Skeletal muscle satellite cell (primary cell): ENCODE data around the gene ASIC1.
"Not testable (repeated sequence)": the region's sequence is repeated elsewhere in the genome, so short reads cannot be mapped to it uniquely, and the experiment has no call there.

Experiments used
- H3K27me3 ChIP-seq: 2 replicates; pipeline ENCODE4 v1.7.0; 2013; ENCODE audit warnings: low read length; ENCODE audit not compliant: control insufficient read depth, insufficient read depth
- H3K36me3 ChIP-seq: 2 replicates; pipeline ENCODE4 v1.7.0; 2013; ENCODE audit warnings: mild to moderate bottlenecking, control low read depth, low read length; ENCODE audit not compliant: insufficient read depth
- H3K4me1 ChIP-seq: 2 replicates; pipeline ENCODE4 v1.7.0; 2013; ENCODE audit warnings: low read length; ENCODE audit not compliant: control insufficient read depth, insufficient read depth
- H3K4me2 ChIP-seq: 2 replicates; pipeline ENCODE4 v1.7.0; 2013; ENCODE audit warnings: mild to moderate bottlenecking, low read length
- H3K4me3 ChIP-seq: 2 replicates; pipeline ENCODE4 v1.7.0; 2013; ENCODE audit warnings: low read length
- H3K9ac ChIP-seq: 2 replicates; pipeline ENCODE4 v1.7.0; 2013; ENCODE audit warnings: mild to moderate bottlenecking, low read depth, low read length, moderate library complexity
- H3K9me3 ChIP-seq: replicated peaks from 2 replicates; pipeline ENCODE4 v1.7.0; 2013; ENCODE audit warnings: mild to moderate bottlenecking, control low read depth, low read length

Gene ASIC1

GRCh38 chr12:50024805-50025186 is 32.6 kb upstream of the ASIC1 start:
- Histone ChIP-seq H3K36me3 (no peaks in the 10 kb centered on the region), H3K9me3 (no peaks in the 10 kb centered on the region), H3K9ac (peak overlapping the region; percentile 92), H3K4me2 (peak overlapping the region; percentile 82), H3K4me3 (peak overlapping the region; percentile 95), H3K4me1 (peaks cover 22% of the 10 kb centered on the region), H3K27me3 (no peaks in the 10 kb centered on the region)

DNA sequence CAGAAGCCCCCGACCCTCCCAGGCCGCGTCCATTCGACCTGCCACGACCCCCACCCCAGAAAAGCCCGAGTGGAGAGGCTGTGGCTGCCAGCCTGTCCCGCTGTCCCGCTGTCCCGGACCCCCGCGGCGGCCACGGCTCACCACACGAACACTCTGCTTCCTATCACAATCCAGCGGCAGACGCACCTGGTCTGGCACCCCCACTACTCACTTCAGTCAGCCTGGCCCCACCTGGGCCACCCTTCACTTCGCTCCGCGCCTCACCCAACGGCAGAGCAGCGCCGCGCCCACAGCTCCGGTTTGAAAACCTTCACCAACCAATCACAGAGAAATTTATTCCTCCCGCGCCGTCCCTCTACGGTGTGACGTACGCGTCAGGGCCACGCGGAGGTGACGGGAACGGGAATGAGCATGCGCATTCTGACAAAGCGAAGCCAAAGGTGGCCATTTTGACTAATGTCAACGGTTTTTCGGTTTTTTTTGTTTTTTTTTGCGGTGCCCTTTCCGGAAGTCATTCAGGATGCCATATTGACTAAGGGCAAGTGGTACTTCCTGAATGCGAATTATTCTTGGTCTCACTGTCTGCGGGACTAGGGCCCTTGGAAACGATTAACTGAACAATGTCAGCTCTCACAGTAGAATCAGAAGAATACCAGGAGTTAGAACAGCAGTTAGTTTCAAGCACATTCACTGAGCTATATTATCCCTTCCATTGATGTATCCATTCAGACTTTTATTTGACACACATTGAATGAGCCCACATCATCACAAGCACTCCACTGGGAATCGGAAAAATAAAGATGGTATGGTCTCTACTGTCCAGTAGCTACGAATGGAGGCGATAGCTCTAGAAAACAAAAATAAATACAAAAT is 32.0 kb upstream of the ASIC1 start, which contains the start of gene RACGAP1:
RACGAP1 (minus strand) TSS at position 308 of the 873 bp plus-strand sequence. CDS start 8,779 bp downstream, outside the sequence.
- Histone ChIP-seq H3K9ac (peak within 1 kb of the TSS; percentile 92), H3K4me1 (peaks cover 20% of the 10 kb centered on the region), H3K4me3 (peak within 1 kb of the TSS; percentile 95), H3K9me3 (no peaks in the 10 kb centered on the region), H3K36me3 (no peaks in the 10 kb centered on the region), H3K4me2 (peak within 1 kb of the TSS; percentile 82), H3K27me3 (no peaks in the 10 kb centered on the region)

GRCh38 chr12:50026691-50027090 is 30.7 kb upstream of the ASIC1 start:
- H3K9me3 ChIP-seq: no peaks in the 10 kb centered on the region
- H3K4me3 ChIP-seq: no peak overlapping the region
- no peak overlapping the region for H3K4me2 ChIP-seq
- no peak overlapping the region for H3K9ac ChIP-seq
- peaks cover 10% of the 10 kb centered on the region for H3K4me1 ChIP-seq
- H3K27me3 ChIP-seq: no peaks in the 10 kb centered on the region
- no peaks in the 10 kb centered on the region for H3K36me3 ChIP-seq

- not testable (repeated sequence) for H3K27me3 ChIP-seq
These were observed 26.9 kb upstream of the ASIC1 start for GRCh38 chr12:50030449-50030848.

GRCh38 chr12:50032515-50032853 is 24.9 kb upstream of the ASIC1 start:
- Histone ChIP-seq H3K9me3 (no peaks in the 10 kb centered on the region), H3K27me3 (peaks cover 17% of the 10 kb centered on the region), H3K4me2 (peak overlapping the region; percentile 71), H3K36me3 (no peaks in the 10 kb centered on the region), H3K4me3 (peak overlapping the region; percentile 56), H3K4me1 (peaks cover 5% of the 10 kb centered on the region), H3K9ac (peak overlapping the region; percentile 21)

More at GRCh38 chr12:50030449-50030848, 26.9 kb upstream of the ASIC1 start:
- H3K36me3 ChIP-seq, H3K9me3 ChIP-seq, H3K9ac ChIP-seq, H3K4me1 ChIP-seq, H3K4me3 ChIP-seq, H3K4me2 ChIP-seq: not testable (repeated sequence)

DNA sequence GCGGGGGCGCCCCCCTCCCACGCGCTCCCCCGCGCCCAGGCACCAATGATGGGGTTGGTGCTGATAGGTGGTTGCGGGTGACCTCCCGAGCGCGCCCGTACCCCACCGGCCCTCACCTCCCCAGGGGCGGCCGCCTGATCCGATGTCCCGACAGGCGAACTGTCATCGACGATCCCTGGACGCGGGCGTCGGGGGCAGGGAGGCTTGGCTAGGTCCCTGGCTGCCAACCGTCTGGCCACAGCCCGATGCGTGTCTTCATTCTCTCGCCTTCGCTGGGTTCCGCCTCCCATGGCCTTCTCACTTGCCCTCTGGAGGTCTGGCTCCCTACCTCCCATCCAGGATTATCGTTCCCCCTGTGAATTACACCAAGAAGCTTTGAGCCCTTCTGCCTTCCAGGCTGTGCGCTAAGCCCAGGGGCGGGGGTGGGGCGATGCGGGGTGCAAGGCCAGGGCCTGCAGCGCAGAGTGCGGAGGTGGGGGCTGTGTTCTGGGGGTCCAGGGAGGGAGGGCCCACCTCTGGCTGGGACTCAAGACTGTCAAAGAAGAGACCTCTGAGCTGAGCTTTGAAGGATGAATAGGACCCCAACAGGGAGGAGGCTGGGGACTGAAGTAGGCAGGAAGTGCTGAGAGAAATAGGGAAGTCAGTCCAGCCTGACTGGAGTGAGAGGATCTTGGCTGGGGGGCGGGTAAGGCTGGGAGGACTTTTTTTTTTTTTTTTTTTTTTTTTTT is 24.4 kb upstream of the ASIC1 start:
- Histone ChIP-seq H3K9ac (peak overlapping the region; percentile 21), H3K36me3 (no peaks in the 10 kb centered on the region), H3K4me2 (peak overlapping the region; percentile 71), H3K4me3 (peak overlapping the region; percentile 56), H3K27me3 (peaks cover 17% of the 10 kb centered on the region), H3K4me1 (peaks cover 5% of the 10 kb centered on the region), H3K9me3 (no peaks in the 10 kb centered on the region)

GRCh38 chr12:50038336-50038735 is 19.1 kb upstream of the ASIC1 start:
- no peaks in the 10 kb centered on the region for H3K9me3 ChIP-seq
- H3K27me3 ChIP-seq: peaks cover 17% of the 10 kb centered on the region
- H3K4me1 ChIP-seq: no peaks in the 10 kb centered on the region
- no peak overlapping the region for H3K4me3 ChIP-seq
- no peaks in the 10 kb centered on the region for H3K36me3 ChIP-seq
- no peak overlapping the region for H3K4me2 ChIP-seq
- H3K9ac ChIP-seq: no peak overlapping the region

GRCh38 chr12:50039151-50039835 is 18.1 kb upstream of the ASIC1 start:
- Histone ChIP-seq H3K9me3 (no peaks in the 10 kb centered on the region), H3K9ac (no peak overlapping the region), H3K4me3 (no peak overlapping the region), H3K27me3 (peaks cover 17% of the 10 kb centered on the region), H3K4me2 (no peak overlapping the region), H3K36me3 (no peaks in the 10 kb centered on the region), H3K4me1 (no peaks in the 10 kb centered on the region)

DNA sequence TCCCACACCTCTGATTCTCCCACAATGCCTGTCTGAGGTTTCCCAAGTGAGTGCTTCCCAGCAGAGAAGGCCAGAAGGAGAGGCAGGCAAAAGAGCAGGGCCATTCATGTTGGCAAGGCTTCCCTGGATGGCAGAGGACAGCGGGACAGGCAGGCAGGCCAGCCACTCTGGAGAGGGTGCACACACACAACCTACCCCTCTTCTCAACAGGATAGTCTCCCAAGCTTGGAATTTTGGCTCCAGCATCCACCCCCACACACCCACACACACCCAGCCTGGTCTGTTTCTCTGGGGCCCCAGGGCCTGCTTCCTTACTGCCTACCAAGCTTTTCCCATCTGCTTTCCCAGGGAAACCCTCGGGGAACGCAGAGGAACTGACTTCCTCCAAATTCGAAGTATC is 16.7 kb upstream of the ASIC1 start:
- no peak overlapping the region for H3K9ac ChIP-seq
- H3K4me3 ChIP-seq: no peak overlapping the region
- no peak overlapping the region for H3K4me2 ChIP-seq
- H3K9me3 ChIP-seq: no peaks in the 10 kb centered on the region
- peaks cover 17% of the 10 kb centered on the region for H3K27me3 ChIP-seq
- H3K4me1 ChIP-seq: no peaks in the 10 kb centered on the region
- H3K36me3 ChIP-seq: no peaks in the 10 kb centered on the region

GRCh38 chr12:50041062-50041860 is 16.1 kb upstream of the ASIC1 start:
- H3K4me2 ChIP-seq: no peak overlapping the region
- no peaks in the 10 kb centered on the region for H3K4me1 ChIP-seq
- H3K36me3 ChIP-seq: no peaks in the 10 kb centered on the region
- no peak overlapping the region for H3K9ac ChIP-seq
- no peak overlapping the region for H3K4me3 ChIP-seq
- H3K27me3 ChIP-seq: peaks cover 12% of the 10 kb centered on the region
- no peaks in the 10 kb centered on the region for H3K9me3 ChIP-seq

- no peak overlapping the region for H3K4me2 ChIP-seq
- H3K27me3 ChIP-seq: peaks cover 10% of the 10 kb centered on the region
- H3K4me1 ChIP-seq: no peaks in the 10 kb centered on the region
- no peak overlapping the region for H3K9ac ChIP-seq
- H3K4me3 ChIP-seq: no peak overlapping the region
- no peaks in the 10 kb centered on the region for H3K36me3 ChIP-seq
- H3K9me3 ChIP-seq: no peaks in the 10 kb centered on the region
These were observed 15.4 kb upstream of the ASIC1 start for GRCh38 chr12:50041962-50042361.
